Tibial nerve (tissue), 4 donors: Measurements from ENCODE around the gene PCSK7.

Source experiments
- EP300 ChIP-seq, 2 donors: sonication (generic); formaldehyde crosslinking; IDR thresholded peaks; one replicate each; pipeline ENCODE4 v1.6.1; 2017; ENCODE audit warnings: antibody characterized with exemption in 2 of 2, mild to moderate bottlenecking in 1 of 2
- POLR2A ChIP-seq, 2 donors: fragments of 450-650 bp; IDR thresholded peaks; one replicate each; pipeline ENCODE4 v1.6.1; 2017; ENCODE audit warnings: antibody characterized with exemption in 2 of 2, mild to moderate bottlenecking in 2 of 2, moderate library complexity in 2 of 2
- TF ChIP-seq, protein P1 (sequence below), 5 experiments: fragments of 200-600 bp in 3 of 5; fragments of 450-650 bp in 2 of 5; sonication (generic) in 3 of 5; IDR thresholded peaks; one replicate each; pipeline ENCODE4 v1.5.1; 2016 to 2019; ENCODE audit warnings: antibody characterized with exemption in 5 of 5, mild to moderate bottlenecking in 3 of 5, moderate library complexity in 2 of 5

- TF ChIP-seq, protein P1, sequence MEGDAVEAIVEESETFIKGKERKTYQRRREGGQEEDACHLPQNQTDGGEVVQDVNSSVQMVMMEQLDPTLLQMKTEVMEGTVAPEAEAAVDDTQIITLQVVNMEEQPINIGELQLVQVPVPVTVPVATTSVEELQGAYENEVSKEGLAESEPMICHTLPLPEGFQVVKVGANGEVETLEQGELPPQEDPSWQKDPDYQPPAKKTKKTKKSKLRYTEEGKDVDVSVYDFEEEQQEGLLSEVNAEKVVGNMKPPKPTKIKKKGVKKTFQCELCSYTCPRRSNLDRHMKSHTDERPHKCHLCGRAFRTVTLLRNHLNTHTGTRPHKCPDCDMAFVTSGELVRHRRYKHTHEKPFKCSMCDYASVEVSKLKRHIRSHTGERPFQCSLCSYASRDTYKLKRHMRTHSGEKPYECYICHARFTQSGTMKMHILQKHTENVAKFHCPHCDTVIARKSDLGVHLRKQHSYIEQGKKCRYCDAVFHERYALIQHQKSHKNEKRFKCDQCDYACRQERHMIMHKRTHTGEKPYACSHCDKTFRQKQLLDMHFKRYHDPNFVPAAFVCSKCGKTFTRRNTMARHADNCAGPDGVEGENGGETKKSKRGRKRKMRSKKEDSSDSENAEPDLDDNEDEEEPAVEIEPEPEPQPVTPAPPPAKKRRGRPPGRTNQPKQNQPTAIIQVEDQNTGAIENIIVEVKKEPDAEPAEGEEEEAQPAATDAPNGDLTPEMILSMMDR (IDR thresholded peaks at IDR 0.05), result no peak
- TF ChIP-seq EP300 (IDR thresholded peaks at IDR 0.05) (no peak), POLR2A (IDR thresholded peaks at IDR 0.05) (no peak)
Observed at GRCh38 chr11:117159892-117160291, 72.0 kb downstream of the PCSK7 start.
